ENCODE results near the gene NRARP. TPM values are rescaled to one million over a fixed set of nuclear protein-coding genes. Genes with fewer than 3 reads are reported as not detected.

NRARP gene
- total RNA-seq (1 to 10 TPM in 3 of 5 experiments, under 1 TPM in 2; 0.70 to 2.7 (median 1.7) TPM), polyA plus RNA-seq (not detected), total RNA-seq (4.3 reads per million, percentile 22 among the genes with 10 or more reads in this experiment)

GRCh38 chr9:137302118-137302448, at the start of gene NRARP:
Gene NRARP (minus strand): TSS chr9:137302271. CDS start chr9:137301928, 343 bp downstream.
- Mint-ChIP-seq H3K27me3 (peaks cover 3 to 33% (median 8%) of the 10 kb centered on the region in 5 donors), H3K27ac (peak within 1 kb of the TSS in 1 of 9 donors; percentile 26), H3K4me3 (peak within 1 kb of the TSS; percentile 50 to 88 (median 78)), H3K36me3 (no peaks in the 10 kb centered on the region), H3K4me1 (peaks cover 0 to 14% (median 11%) of the 10 kb centered on the region in 7 donors), H3K9me3 (no peaks in the 10 kb centered on the region)
- ChIA-PET CTCF (interaction anchor here (0.6 to 1.4 kb wide), 9 partner anchors 11 to 219 kb away, joined by 3 to 4 read pairs (median 3); partner anchors contain the start of genes EXD3 and NOXA1), POLR2A (interaction anchor here (0.7 to 1.5 kb wide), 4 partner anchors 23 to 121 kb away, joined by 3 to 8 read pairs (median 4); partner anchors contain the start of genes EXD3 and NOXA1)
- Histone ChIP-seq H3K27ac (ENCODE audit: low read depth, low read length) (peak within 1 kb of the TSS; percentile 48), H3K4me3 (ENCODE audit: low read length) (peak within 1 kb of the TSS; percentile 56), H3K9me3 (ENCODE audit: control insufficient read depth in 2 of 3, low read length in 3 of 3) (no peaks in the 10 kb centered on the region), H3K4me1 (ENCODE audit: control insufficient read depth in 2 of 2, insufficient read depth in 2 of 2, low read length in 2 of 2) (peaks cover 7 to 27% of the 10 kb centered on the region in 2 donors), H3K27me3 (ENCODE audit: control insufficient read depth in 2 of 2, insufficient read depth in 2 of 2, low read length in 2 of 2) (peaks cover 15 to 22% of the 10 kb centered on the region in 2 donors), H3K36me3 (ENCODE audit: control insufficient read depth in 2 of 3, insufficient read depth in 3 of 3, low read length in 3 of 3) (no peaks in the 10 kb centered on the region)
- ATAC-seq (peak; percentile 95), DNase-seq (peak; percentile 90 to 97 (median 92))
- intact Hi-C loops (cut with micrococcal nuclease), result loop anchor here (1.0 to 10.0 kb wide), 7 partner anchors 61 to 253 kb away; partner anchors contain the start of genes EXD3 (in 1 of the 2), MRPL41 (in 1 of the 2), NOXA1 (in 1 of the 2) and PNPLA7 (in 1 of the 2)

- H3K9me3 ChIP-seq (ENCODE audit: control insufficient read depth in 2 of 3, low read length in 3 of 3), result no peaks in the 10 kb centered on the region
Measured at GRCh38 chr9:137350696-137351584, 48.9 kb upstream of the NRARP start.

GRCh38 chr9:137349471-137350033, 47.5 kb upstream of the NRARP start:
- H3K4me1 Mint-ChIP-seq, result no peaks in the 10 kb centered on the region
- Histone ChIP-seq H3K27ac (ENCODE audit: low read depth, low read length) (no peak overlapping the region), H3K9me3 (ENCODE audit: control insufficient read depth in 2 of 3, low read length in 3 of 3) (no peaks in the 10 kb centered on the region), H3K36me3 (ENCODE audit: control insufficient read depth in 2 of 3, insufficient read depth in 3 of 3, low read length in 3 of 3) (no peaks in the 10 kb centered on the region), H3K4me3 (ENCODE audit: low read length) (no peak overlapping the region), H3K4me1 (ENCODE audit: control insufficient read depth in 2 of 2, insufficient read depth in 2 of 2, low read length in 2 of 2) (no peaks in the 10 kb centered on the region), H3K27me3 (ENCODE audit: control insufficient read depth in 2 of 2, insufficient read depth in 2 of 2, low read length in 2 of 2) (no peaks in the 10 kb centered on the region)
- H3K27me3 Mint-ChIP-seq, result no peaks in the 10 kb centered on the region
- intact Hi-C loops (cut with micrococcal nuclease), result no loop called here
- CTCF ChIA-PET, result no interaction called here
- peaks cover 0 to 18% (median 5%) of the 10 kb centered on the region in 5 donors for H3K36me3 Mint-ChIP-seq
- DNase-seq (no peak), ATAC-seq (no peak)
- no peak overlapping the region for H3K4me3 Mint-ChIP-seq
- POLR2A ChIA-PET, result no interaction called here
- H3K9me3 Mint-ChIP-seq, result peaks cover 0 to 5% (median 1%) of the 10 kb centered on the region in 11 donors
- H3K27ac Mint-ChIP-seq, result no peak overlapping the region

More at GRCh38 chr9:137350696-137351584, 48.9 kb upstream of the NRARP start:
- no peak overlapping the region for H3K4me3 Mint-ChIP-seq
- no peaks in the 10 kb centered on the region for H3K27me3 ChIP-seq (ENCODE audit: control insufficient read depth in 2 of 2, insufficient read depth in 2 of 2, low read length in 2 of 2)
- H3K36me3 ChIP-seq (ENCODE audit: control insufficient read depth in 2 of 3, insufficient read depth in 3 of 3, low read length in 3 of 3), result no peaks in the 10 kb centered on the region
- CTCF ChIA-PET, result no interaction called here
- H3K27me3 Mint-ChIP-seq, result no peaks in the 10 kb centered on the region
- H3K4me3 ChIP-seq (ENCODE audit: low read length), result no peak overlapping the region
- H3K27ac ChIP-seq (ENCODE audit: low read depth, low read length), result no peak overlapping the region
- H3K4me1 Mint-ChIP-seq, result no peaks in the 10 kb centered on the region
- intact Hi-C loops (cut with micrococcal nuclease), result no loop called here
- peaks cover 0 to 3% (median 0%) of the 10 kb centered on the region in 11 donors for H3K9me3 Mint-ChIP-seq
- peaks cover 0 to 12% (median 5%) of the 10 kb centered on the region in 5 donors for H3K36me3 Mint-ChIP-seq
- H3K4me1 ChIP-seq (ENCODE audit: control insufficient read depth in 2 of 2, insufficient read depth in 2 of 2, low read length in 2 of 2), result no peaks in the 10 kb centered on the region
- ATAC-seq (no peak), DNase-seq (no peak)
- POLR2A ChIA-PET, result no interaction called here
- H3K27ac Mint-ChIP-seq, result no peak overlapping the region

GRCh38 chr9:137348769-137349470, 46.8 kb upstream of the NRARP start:
- Histone ChIP-seq H3K9me3 (ENCODE audit: control insufficient read depth in 2 of 3, low read length in 3 of 3) (no peaks in the 10 kb centered on the region), H3K27ac (ENCODE audit: low read depth, low read length) (no peak overlapping the region), H3K27me3 (ENCODE audit: control insufficient read depth in 2 of 2, insufficient read depth in 2 of 2, low read length in 2 of 2) (no peaks in the 10 kb centered on the region), H3K36me3 (ENCODE audit: control insufficient read depth in 2 of 3, insufficient read depth in 3 of 3, low read length in 3 of 3) (no peaks in the 10 kb centered on the region), H3K4me3 (ENCODE audit: low read length) (no peak overlapping the region), H3K4me1 (ENCODE audit: control insufficient read depth in 2 of 2, insufficient read depth in 2 of 2, low read length in 2 of 2) (no peaks in the 10 kb centered on the region)
- Mint-ChIP-seq H3K4me3 (no peak overlapping the region), H3K9me3 (peaks cover 0 to 5% (median 1%) of the 10 kb centered on the region in 11 donors), H3K36me3 (peaks cover 0 to 22% (median 5%) of the 10 kb centered on the region in 5 donors), H3K27me3 (no peaks in the 10 kb centered on the region), H3K27ac (no peak overlapping the region), H3K4me1 (no peaks in the 10 kb centered on the region)
- ChIA-PET POLR2A (no interaction called here), CTCF (no interaction called here)
- DNase-seq (no peak), ATAC-seq (no peak)
- intact Hi-C loops (cut with micrococcal nuclease), result no loop called here

GRCh38 chr9:137347928-137348327, 45.9 kb upstream of the NRARP start:
- DNase-seq (no peak), ATAC-seq (no peak)
- ChIA-PET POLR2A (no interaction called here), CTCF (no interaction called here)
- intact Hi-C loops (cut with micrococcal nuclease), result no loop called here
- H3K27me3 Mint-ChIP-seq, result no peaks in the 10 kb centered on the region
- H3K36me3 Mint-ChIP-seq, result peaks cover 0 to 22% (median 5%) of the 10 kb centered on the region in 5 donors
- Histone ChIP-seq H3K4me3 (ENCODE audit: low read length) (no peak overlapping the region), H3K27me3 (ENCODE audit: control insufficient read depth in 2 of 2, insufficient read depth in 2 of 2, low read length in 2 of 2) (no peaks in the 10 kb centered on the region), H3K4me1 (ENCODE audit: control insufficient read depth in 2 of 2, insufficient read depth in 2 of 2, low read length in 2 of 2) (no peaks in the 10 kb centered on the region), H3K9me3 (ENCODE audit: control insufficient read depth in 2 of 3, low read length in 3 of 3) (no peaks in the 10 kb centered on the region), H3K36me3 (ENCODE audit: control insufficient read depth in 2 of 3, insufficient read depth in 3 of 3, low read length in 3 of 3) (no peaks in the 10 kb centered on the region), H3K27ac (ENCODE audit: low read depth, low read length) (no peak overlapping the region)
- H3K4me3 Mint-ChIP-seq, result no peak overlapping the region
- peaks cover 0 to 5% (median 1%) of the 10 kb centered on the region in 11 donors for H3K9me3 Mint-ChIP-seq
- no peak overlapping the region for H3K27ac Mint-ChIP-seq
- no peaks in the 10 kb centered on the region for H3K4me1 Mint-ChIP-seq

GRCh38 chr9:137342482-137342881, 40.4 kb upstream of the NRARP start:
- Mint-ChIP-seq H3K4me3 (no peak overlapping the region), H3K36me3 (peaks cover 0 to 22% (median 5%) of the 10 kb centered on the region in 5 donors), H3K9me3 (peaks cover 0 to 4% (median 1%) of the 10 kb centered on the region in 11 donors), H3K4me1 (peaks cover 0 to 12% (median 0%) of the 10 kb centered on the region in 7 donors), H3K27me3 (no peaks in the 10 kb centered on the region), H3K27ac (no peak overlapping the region)
- ATAC-seq (no peak), DNase-seq (no peak)
- Histone ChIP-seq H3K27ac (ENCODE audit: low read depth, low read length) (no peak overlapping the region), H3K9me3 (ENCODE audit: control insufficient read depth in 2 of 3, low read length in 3 of 3) (no peaks in the 10 kb centered on the region), H3K27me3 (ENCODE audit: control insufficient read depth in 2 of 2, insufficient read depth in 2 of 2, low read length in 2 of 2) (no peaks in the 10 kb centered on the region), H3K4me1 (ENCODE audit: control insufficient read depth in 2 of 2, insufficient read depth in 2 of 2, low read length in 2 of 2) (no peaks in the 10 kb centered on the region), H3K4me3 (ENCODE audit: low read length) (no peak overlapping the region), H3K36me3 (ENCODE audit: control insufficient read depth in 2 of 3, insufficient read depth in 3 of 3, low read length in 3 of 3) (no peaks in the 10 kb centered on the region)
- intact Hi-C loops (cut with micrococcal nuclease), result no loop called here
- CTCF ChIA-PET, result no interaction called here
- POLR2A ChIA-PET, result no interaction called here
